K562 (cell line): Measurements from ENCODE around the gene MINK1. TPM values are rescaled to one million over a fixed set of nuclear protein-coding genes. Genes with fewer than 3 reads are reported as not detected.
A peak's percentile ranks its signal among the peaks of the same experiment; 100 is the strongest.

Source experiments
- BCL6 ChIP-seq: fragments of 250-450 bp; sonication (Bioruptor Pico); IDR thresholded peaks from 2 replicates; pipeline ENCODE4 v1.4.0; 2020
- BRF2 ChIP-seq: IDR thresholded peaks from 3 replicates; pipeline ENCODE4 v1.6.1; 2011; ENCODE audit warnings: borderline replicate concordance, mild to moderate bottlenecking; ENCODE audit not compliant: insufficient read length, insufficient read depth
- COPS2 ChIP-seq: fragments of 450-650 bp; conservative IDR thresholded peaks from 2 replicates; pipeline ENCODE4 v1.6.1; 2016; ENCODE audit warnings: mild to moderate bottlenecking, moderate library complexity
- EHMT2 ChIP-seq: fragments of 450-650 bp; IDR thresholded peaks from 2 replicates; pipeline ENCODE4 v1.6.1; 2018; ENCODE audit warnings: antibody characterized with exemption
- ELF1 ChIP-seq: fragments of 200-800 bp; sonication (Bioruptor generic); IDR thresholded peaks from 2 replicates; pipeline ENCODE4 v1.6.1; 2016; ENCODE audit warnings: missing genetic modification characterization, missing compliant biosample characterization
- EP400 ChIP-seq: fragments of 450-650 bp; IDR thresholded peaks from 2 replicates; pipeline ENCODE4 v1.6.1; 2017; ENCODE audit warnings: antibody characterized with exemption, mild to moderate bottlenecking, moderate library complexity
- GABPB1 ChIP-seq: sonication (generic); formaldehyde crosslinking; IDR thresholded peaks from 2 replicates; pipeline ENCODE4 v1.8.0; 2022; ENCODE audit warnings: mild to moderate bottlenecking, missing genetic modification reagents
- HNRNPUL1 ChIP-seq: fragments of 200-400 bp; formaldehyde crosslinking; IDR thresholded peaks from 2 replicates; pipeline ENCODE4 v1.6.1; 2017; ENCODE audit warnings: low read length
- MITF ChIP-seq: IDR thresholded peaks from 2 replicates; pipeline ENCODE4 v1.6.1; 2014; ENCODE audit warnings: antibody characterized with exemption
- MYC ChIP-seq, 2 experiments: fragments of 250-450 bp in 1 of 2; sonication (Bioruptor Pico) in 1 of 2; IDR thresholded peaks; 2 replicates each; pipeline versions ENCODE4 v1.5.1 to v1.6.1; 2012 to 2021; ENCODE audit warnings: low read depth in 2 of 2, borderline replicate concordance in 1 of 2, improper control_type of control experiment in 1 of 2, low read length in 1 of 2, mild to moderate bottlenecking in 1 of 2, moderate library complexity in 1 of 2
- NR1H2 ChIP-seq: sonication (generic); formaldehyde crosslinking; IDR thresholded peaks from 2 replicates; pipeline ENCODE4 v1.4.0; 2020; ENCODE audit warnings: mild to moderate bottlenecking, missing genetic modification reagents
- SMARCE1 ChIP-seq: fragments of 450-650 bp; IDR thresholded peaks from 2 replicates; pipeline ENCODE4 v1.7.1; 2016; ENCODE audit warnings: mild to moderate bottlenecking
- SRSF7 ChIP-seq: fragments of 200-400 bp; formaldehyde crosslinking; optimal IDR thresholded peaks from 2 replicates; pipeline ENCODE3; 2017; ENCODE audit warnings: mild to moderate bottlenecking, low read depth, low read length
- ZBTB12 ChIP-seq: fragments of 250-450 bp; sonication (Bioruptor Pico); IDR thresholded peaks from 2 replicates; pipeline ENCODE4 v1.4.0; 2020
- ZBTB49 ChIP-seq: sonication (generic); formaldehyde crosslinking; IDR thresholded peaks from 2 replicates; pipeline ENCODE4 v1.8.0; 2022; ENCODE audit warnings: missing genetic modification reagents, mild to moderate bottlenecking, borderline replicate concordance
- ZFP91 ChIP-seq: sonication (generic); formaldehyde crosslinking; IDR thresholded peaks from 2 replicates; pipeline ENCODE4 v1.8.0; 2022; ENCODE audit warnings: mild to moderate bottlenecking, missing genetic modification reagents
- ZNF280B ChIP-seq: fragments of 250-450 bp; sonication (Bioruptor Pico); IDR thresholded peaks from 2 replicates; pipeline ENCODE4 v1.5.1; 2021; ENCODE audit warnings: mild to moderate bottlenecking
- ZNF445 ChIP-seq: fragments of 250-450 bp; sonication (Bioruptor Pico); IDR thresholded peaks from 2 replicates; pipeline ENCODE4 v1.4.0; 2020; ENCODE audit warnings: low read depth, mild to moderate bottlenecking, moderate library complexity
- polyA plus RNA-seq, 8 experiments: library from polyadenylated mRNA; depleted of rRNA in 4 of 8; stranded (reverse) in 5 of 8; unstranded in 3 of 8; fragments of >200 nt; fragmentation: Nextera tagmentation in 2 of 8; fragmentation: Illumina TruSeq in 1 of 8; extraction: Ambion mirVana in 2 of 8; extraction: Trizol in 1 of 8; gene quantifications; 2 replicates each; pipeline versions ENCODE4 v1.2.1 to v1.2.3, GENCODE V29; 2011 to 2014; ENCODE audit warnings: inconsistent platforms in 1 of 8, missing spikeins in 1 of 8
- total RNA-seq, 7 experiments: library from RNA; depleted of rRNA in 6 of 7; stranded (reverse); fragments of >200 nt in 6 of 7; fragmentation: Illumina TruSeq in 2 of 7; extraction: Trizol in 2 of 7; gene quantifications; 2 replicates each; pipeline versions ENCODE4 v1.2.1 to v1.2.3, GENCODE V29; 2011 to 2021; ENCODE audit warnings: low replicate concordance in 1 of 7

Gene MINK1
- total and polyA plus RNA-seq, 9 of the 15 experiments (the other 6 are each of a cell fraction or from before 2014, with no cell fraction given) = 0.11 to 54.2 (median 14.9) TPM

- TF ChIP-seq MITF (no peak), NR1H2 (CRISPR knock-in tag) (no peak), ZNF280B (CRISPR knock-in tag) (no peak), EHMT2 (no peak), EP400 (peak; percentile 50; the same call in 1 of the 2 replicates), ZBTB49 (CRISPR knock-in tag) (no peak), MYC (IDR thresholded peaks at IDR 0.05; ENCODE audit: low read depth, low read length) (peak; percentile 84), MYC (CRISPR knock-in tag; IDR thresholded peaks at IDR 0.05; ENCODE audit: borderline replicate concordance, low read depth) (no peak), BCL6 (CRISPR knock-in tag) (no peak), SRSF7 (no peak), GABPB1 (CRISPR knock-in tag) (peak; percentile 87), ELF1 (tag) (peak; percentile 91), COPS2 (no peak), ZFP91 (CRISPR knock-in tag) (peak; percentile 49; the same call in 1 of the 2 replicates), HNRNPUL1 (no peak), ZNF445 (CRISPR knock-in tag) (no peak), ZBTB12 (CRISPR knock-in tag) (0 out of 2 replicates have a peak, but pooled peaks have one; percentile 31), SMARCE1 (no peak), BRF2 (no peak)
Observed at GRCh38 chr17:4789951-4790704, 43.0 kb upstream of the MINK1 start (continued).
